ENCODE data around the gene NDRG4. TPM values are rescaled to one million over a fixed set of nuclear protein-coding genes. Genes with fewer than 3 reads are reported as not detected.

NDRG4 gene
- total RNA-seq, 1 experiment from 2014 or later = 6.1 TPM

- BruUV-seq (replicated peaks) = no TSS peak
- peaks cover 7% of the 10 kb centered on the region for H3K4me1 Mint-ChIP-seq (ENCODE audit: low read depth, unreplicated experiment)
- H3K4me3 Mint-ChIP-seq (ENCODE audit: low read depth, unreplicated experiment) = no peak overlapping the region
- no peak overlapping the region for H3K27ac Mint-ChIP-seq (ENCODE audit: unreplicated experiment)
- H3K36me3 Mint-ChIP-seq (ENCODE audit: insufficient read depth, unreplicated experiment) = peaks cover 17% of the 10 kb centered on the region
- CTCF ChIA-PET = interaction anchor here (0.7 to 1.2 kb wide), 2 partner anchors 59 to 169 kb away, joined by 4 to 5 read pairs; no protein-coding TSS in a partner anchor
- peaks cover 63% of the 10 kb centered on the region for H3K27me3 Mint-ChIP-seq (ENCODE audit: unreplicated experiment)
- DNase-seq = no peak
- TF ChIP-seq CTCF (IDR thresholded peaks at IDR 0.05; ENCODE audit: unreplicated experiment) = no peak
- no peaks in the 10 kb centered on the region for H3K9me3 Mint-ChIP-seq (ENCODE audit: low read depth, unreplicated experiment)
- intact Hi-C loops (cut with micrococcal nuclease; ENCODE audit: unreplicated experiment) = loop anchor here (10.0 kb wide), 1 partner anchor 367 kb away; the partner anchor contains the start of gene CFAP20
Observed at GRCh38 chr16:58492066-58492465, 7.9 kb upstream of the NDRG4 start.

DNA sequence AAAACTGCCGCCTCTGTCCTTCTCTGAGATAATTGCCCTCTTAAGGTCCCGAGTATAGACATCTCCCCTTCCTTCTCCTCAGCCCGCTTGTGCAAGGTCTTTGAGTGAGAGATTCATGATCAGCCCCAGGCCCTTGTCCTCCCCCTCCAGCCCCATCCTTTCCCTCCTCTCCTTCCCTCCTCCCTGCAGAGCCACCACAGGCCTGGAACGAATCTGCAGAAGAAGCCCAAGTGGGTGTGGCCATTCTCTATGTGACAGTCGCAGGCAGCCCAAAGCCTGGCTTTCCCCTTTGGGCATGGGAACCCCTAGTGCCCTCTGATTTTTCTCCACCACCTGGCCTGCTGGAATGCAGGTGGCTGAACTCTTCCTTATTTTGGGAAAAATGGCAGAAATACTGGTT is 7.2 kb upstream of the NDRG4 start:
- Mint-ChIP-seq H3K36me3 (ENCODE audit: insufficient read depth, unreplicated experiment) (peaks cover 17% of the 10 kb centered on the region), H3K4me3 (ENCODE audit: low read depth, unreplicated experiment) (no peak overlapping the region), H3K4me1 (ENCODE audit: low read depth, unreplicated experiment) (peaks cover 7% of the 10 kb centered on the region), H3K27ac (ENCODE audit: unreplicated experiment) (no peak overlapping the region), H3K9me3 (ENCODE audit: low read depth, unreplicated experiment) (no peaks in the 10 kb centered on the region), H3K27me3 (ENCODE audit: unreplicated experiment) (peaks cover 59% of the 10 kb centered on the region)
- TF ChIP-seq CTCF (IDR thresholded peaks at IDR 0.05; ENCODE audit: unreplicated experiment) = no peak
- no peak for DNase-seq
- BruUV-seq (replicated peaks) = no TSS peak
- CTCF ChIA-PET = interaction anchor here (0.7 kb wide), 1 partner anchor 58 kb away, joined by 5 read pairs; no protein-coding TSS in a partner anchor
- intact Hi-C loops (cut with micrococcal nuclease; ENCODE audit: unreplicated experiment) = loop anchor here (10.0 kb wide), 1 partner anchor 368 kb away; the partner anchor contains the start of gene CFAP20

DNA sequence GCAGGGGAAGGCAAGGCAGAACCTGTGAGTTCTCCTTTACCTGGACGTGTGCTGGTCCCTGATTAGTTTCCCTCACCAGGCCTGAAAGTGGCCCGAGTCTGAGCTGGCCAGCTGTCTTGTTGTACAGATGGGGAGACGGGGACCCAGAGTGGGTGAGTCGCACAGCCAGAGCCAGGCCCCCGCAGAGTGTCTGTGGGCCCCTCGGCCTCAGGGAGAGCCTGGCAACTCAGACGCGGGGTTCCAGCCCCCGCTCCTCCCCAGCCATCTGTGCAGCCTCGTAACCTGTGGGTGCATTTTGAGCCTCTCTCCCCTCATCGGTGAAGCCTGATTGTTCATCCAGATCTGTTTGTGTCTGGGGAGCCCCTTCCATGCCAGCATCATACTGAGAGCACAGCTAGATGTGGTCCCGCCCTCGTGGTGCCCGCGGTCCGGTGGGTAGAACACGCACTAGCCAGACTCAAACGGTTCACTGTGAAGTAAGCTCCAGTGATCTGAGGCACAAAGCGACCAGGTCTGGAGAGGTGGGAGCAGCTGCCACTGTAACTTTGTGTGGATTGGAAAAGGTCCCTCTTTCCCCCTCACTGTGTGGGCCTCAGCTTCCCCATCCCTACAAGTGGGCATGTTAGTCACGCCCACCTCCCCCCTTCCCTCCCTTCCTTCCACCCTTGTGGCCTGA is 6.0 kb upstream of the NDRG4 start:
- CTCF ChIA-PET = interaction anchor here (0.5 to 0.7 kb wide), 2 partner anchors 57 to 156 kb away, joined by 4 to 13 read pairs; no protein-coding TSS in a partner anchor
- TF ChIP-seq CTCF (IDR thresholded peaks at IDR 0.05; ENCODE audit: unreplicated experiment) = no peak
- no peak overlapping the region for H3K4me3 Mint-ChIP-seq (ENCODE audit: low read depth, unreplicated experiment)
- BruUV-seq (replicated peaks) = no TSS peak
- H3K9me3 Mint-ChIP-seq (ENCODE audit: low read depth, unreplicated experiment) = no peaks in the 10 kb centered on the region
- peaks cover 7% of the 10 kb centered on the region for H3K4me1 Mint-ChIP-seq (ENCODE audit: low read depth, unreplicated experiment)
- H3K27me3 Mint-ChIP-seq (ENCODE audit: unreplicated experiment) = peaks cover 56% of the 10 kb centered on the region
- no peak for DNase-seq
- intact Hi-C loops (cut with micrococcal nuclease; ENCODE audit: unreplicated experiment) = loop anchor here (10.0 kb wide), 1 partner anchor 369 kb away; the partner anchor contains the start of gene CFAP20
- no peak overlapping the region for H3K27ac Mint-ChIP-seq (ENCODE audit: unreplicated experiment)
- H3K36me3 Mint-ChIP-seq (ENCODE audit: insufficient read depth, unreplicated experiment) = peaks cover 17% of the 10 kb centered on the region

- H3K4me1 Mint-ChIP-seq (ENCODE audit: low read depth, unreplicated experiment) = peaks cover 12% of the 10 kb centered on the region
- no TSS peak for BruUV-seq (replicated peaks)
- TF ChIP-seq CTCF (IDR thresholded peaks at IDR 0.05; ENCODE audit: unreplicated experiment) = peak; percentile 25
- H3K27me3 Mint-ChIP-seq (ENCODE audit: unreplicated experiment) = peaks cover 45% of the 10 kb centered on the region
- no peaks in the 10 kb centered on the region for H3K9me3 Mint-ChIP-seq (ENCODE audit: low read depth, unreplicated experiment)
- no peak overlapping the region for H3K4me3 Mint-ChIP-seq (ENCODE audit: low read depth, unreplicated experiment)
- peak; percentile 93 for DNase-seq
- CTCF ChIA-PET = interaction anchor here (0.6 to 1.5 kb wide), 12 partner anchors 17 to 398 kb away, joined by 3 to 7 read pairs (median 4); partner anchors contain the start of genes SETD6 and SLC38A7
- intact Hi-C loops (cut with micrococcal nuclease; ENCODE audit: unreplicated experiment) = loop anchor here (1.0 to 10.0 kb wide), 3 partner anchors 152 to 370 kb away; partner anchors contain the start of gene CFAP20
- H3K27ac Mint-ChIP-seq (ENCODE audit: unreplicated experiment) = peak overlapping the region; percentile 89
- H3K36me3 Mint-ChIP-seq (ENCODE audit: insufficient read depth, unreplicated experiment) = peaks cover 17% of the 10 kb centered on the region
Observed at GRCh38 chr16:58494981-58495520, 4.9 kb upstream of the NDRG4 start.
